MM.1S (cell line): ENCODE data around the gene JAK3.

ENCODE experiments used
- DNase-seq: peaks from one replicate; pipeline ENCODE4 v3.0.0-alpha.2; 2015
- H2AFZ ChIP-seq: fragments of 300-600 bp; sonication (generic); 2 replicates; pipeline ENCODE4 v1.6.0; 2016; ENCODE audit warnings: antibody characterized with exemption, low read length
- H3F3A ChIP-seq: fragments of 300-600 bp; sonication (generic); 2 replicates; pipeline ENCODE4 v1.6.1; 2016; ENCODE audit warnings: mild to moderate bottlenecking, antibody characterized with exemption, low read length, moderate library complexity, mixed read lengths; ENCODE audit not compliant: insufficient read depth
- H3K27ac ChIP-seq: fragments of 300-600 bp; sonication (generic); 2 replicates; pipeline ENCODE4 v1.5.1; 2016; ENCODE audit warnings: mild to moderate bottlenecking, low read length
- H3K27me3 ChIP-seq: fragments of 300-600 bp; sonication (generic); replicated peaks from 2 replicates; pipeline ENCODE4 v1.6.0; 2016; ENCODE audit warnings: low read length; ENCODE audit not compliant: insufficient read depth
- H3K36me3 ChIP-seq: fragments of 300-600 bp; sonication (generic); replicated peaks from 2 replicates; pipeline ENCODE4 v1.6.1; 2016; ENCODE audit warnings: mild to moderate bottlenecking, low read length, mixed read lengths; ENCODE audit not compliant: insufficient read depth
- H3K4me1 ChIP-seq: fragments of 300-600 bp; sonication (generic); 2 replicates; pipeline ENCODE4 v1.6.1; 2016; ENCODE audit warnings: low read length, mixed read lengths
- H3K4me2 ChIP-seq: fragments of 300-600 bp; sonication (generic); 2 replicates; pipeline ENCODE4 v1.6.0; 2016; ENCODE audit warnings: low read depth, low read length
- H3K4me3 ChIP-seq: fragments of 300-600 bp; sonication (generic); 2 replicates; pipeline ENCODE4 v1.5.1; 2016; ENCODE audit warnings: low read length, mixed read lengths
- H3K79me2 ChIP-seq: fragments of 300-600 bp; sonication (generic); 2 replicates; pipeline ENCODE4 v1.6.1; 2016; ENCODE audit warnings: mixed run types, low read length, mixed read lengths
- H3K9ac ChIP-seq: fragments of 300-600 bp; sonication (generic); 2 replicates; pipeline ENCODE4 v1.6.1; 2016; ENCODE audit warnings: low read length, mixed read lengths
- H3K9me2 ChIP-seq: fragments of 300-600 bp; sonication (generic); replicated peaks from 2 replicates; pipeline ENCODE4 v1.6.1; 2016; ENCODE audit warnings: mild to moderate bottlenecking, low read length, mixed read lengths; ENCODE audit not compliant: insufficient read depth
- H3K9me3 ChIP-seq: fragments of 300-600 bp; sonication (generic); replicated peaks from 2 replicates; pipeline ENCODE4 v1.6.1; 2016; ENCODE audit warnings: mild to moderate bottlenecking, low read length, mixed read lengths; ENCODE audit not compliant: insufficient read depth
- H4K20me1 ChIP-seq: fragments of 300-600 bp; sonication (generic); 2 replicates; pipeline ENCODE4 v1.6.1; 2016; ENCODE audit warnings: mild to moderate bottlenecking, low read length, moderate library complexity, mixed read lengths; ENCODE audit not compliant: insufficient read depth
- EZH2 ChIP-seq: fragments of 300-600 bp; sonication (generic); optimal IDR thresholded peaks from 2 replicates; pipeline ENCODE3; 2017; ENCODE audit warnings: low read depth, mild to moderate bottlenecking, antibody characterized with exemption, low read length, mixed read lengths
- EZH2phosphoT487 ChIP-seq: fragments of 300-600 bp; sonication (generic); IDR thresholded peaks from 2 replicates; pipeline ENCODE4 v1.6.1; 2018; ENCODE audit warnings: antibody characterized with exemption, low read length
- TF ChIP-seq, protein P1 (sequence below): fragments of 300-600 bp; sonication (generic); IDR thresholded peaks from 2 replicates; pipeline ENCODE4 v1.5.1; 2016; ENCODE audit warnings: antibody characterized with exemption, low read length, mixed read lengths

JAK3 gene

GRCh38 chr19:17821190-17821589 is 26.6 kb downstream of the JAK3 start, which contains the start of gene INSL3:
Gene INSL3 (minus strand): TSS chr19:17821519. CDS start chr19:17821506, 13 bp downstream.
- H3K79me2 ChIP-seq, result no peaks in the 10 kb centered on the region
- no peak within 1 kb of the TSS for H3K27ac ChIP-seq
- H3K27me3 ChIP-seq, result peaks cover 5% of the 10 kb centered on the region; the same call in 1 of the 2 replicates
- TF ChIP-seq, protein P1, sequence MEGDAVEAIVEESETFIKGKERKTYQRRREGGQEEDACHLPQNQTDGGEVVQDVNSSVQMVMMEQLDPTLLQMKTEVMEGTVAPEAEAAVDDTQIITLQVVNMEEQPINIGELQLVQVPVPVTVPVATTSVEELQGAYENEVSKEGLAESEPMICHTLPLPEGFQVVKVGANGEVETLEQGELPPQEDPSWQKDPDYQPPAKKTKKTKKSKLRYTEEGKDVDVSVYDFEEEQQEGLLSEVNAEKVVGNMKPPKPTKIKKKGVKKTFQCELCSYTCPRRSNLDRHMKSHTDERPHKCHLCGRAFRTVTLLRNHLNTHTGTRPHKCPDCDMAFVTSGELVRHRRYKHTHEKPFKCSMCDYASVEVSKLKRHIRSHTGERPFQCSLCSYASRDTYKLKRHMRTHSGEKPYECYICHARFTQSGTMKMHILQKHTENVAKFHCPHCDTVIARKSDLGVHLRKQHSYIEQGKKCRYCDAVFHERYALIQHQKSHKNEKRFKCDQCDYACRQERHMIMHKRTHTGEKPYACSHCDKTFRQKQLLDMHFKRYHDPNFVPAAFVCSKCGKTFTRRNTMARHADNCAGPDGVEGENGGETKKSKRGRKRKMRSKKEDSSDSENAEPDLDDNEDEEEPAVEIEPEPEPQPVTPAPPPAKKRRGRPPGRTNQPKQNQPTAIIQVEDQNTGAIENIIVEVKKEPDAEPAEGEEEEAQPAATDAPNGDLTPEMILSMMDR, result no peak
- no peak for TF ChIP-seq EZH2phosphoT487
- TF ChIP-seq EZH2, result no peak
- H4K20me1 ChIP-seq, result no peaks in the 10 kb centered on the region
- DNase-seq, result no peak
- no peak within 1 kb of the TSS for H3K4me2 ChIP-seq
- no peak within 1 kb of the TSS for H3K9ac ChIP-seq
- no peak within 1 kb of the TSS for H3K4me3 ChIP-seq
- H2AFZ ChIP-seq, result no peak within 1 kb of the TSS
- no peaks in the 10 kb centered on the region for H3K9me2 ChIP-seq
- H3K4me1 ChIP-seq, result no peaks in the 10 kb centered on the region
- no peaks in the 10 kb centered on the region for H3K36me3 ChIP-seq
- H3K9me3 ChIP-seq, result no peaks in the 10 kb centered on the region
- H3F3A ChIP-seq, result no peaks in the 10 kb centered on the region

GRCh38 chr19:17817668-17818363 is 30.0 kb downstream of the JAK3 start:
- H3K4me2 ChIP-seq, result no peak overlapping the region
- no peaks in the 10 kb centered on the region for H4K20me1 ChIP-seq
- no peak overlapping the region for H3K4me3 ChIP-seq
- no peaks in the 10 kb centered on the region for H3F3A ChIP-seq
- H3K27me3 ChIP-seq, result peaks cover 16% of the 10 kb centered on the region
- H3K9ac ChIP-seq, result no peak overlapping the region
- no peaks in the 10 kb centered on the region for H3K9me3 ChIP-seq
- H3K27ac ChIP-seq, result no peak overlapping the region
- no peaks in the 10 kb centered on the region for H3K79me2 ChIP-seq
- no peaks in the 10 kb centered on the region for H3K9me2 ChIP-seq
- H3K36me3 ChIP-seq, result no peaks in the 10 kb centered on the region
- H3K4me1 ChIP-seq, result no peaks in the 10 kb centered on the region
- DNase-seq, result no peak
- H2AFZ ChIP-seq, result no peak overlapping the region
- TF ChIP-seq EZH2, result no peak
- TF ChIP-seq EZH2phosphoT487, result no peak
- TF ChIP-seq, protein P1, result no peak

DNA sequence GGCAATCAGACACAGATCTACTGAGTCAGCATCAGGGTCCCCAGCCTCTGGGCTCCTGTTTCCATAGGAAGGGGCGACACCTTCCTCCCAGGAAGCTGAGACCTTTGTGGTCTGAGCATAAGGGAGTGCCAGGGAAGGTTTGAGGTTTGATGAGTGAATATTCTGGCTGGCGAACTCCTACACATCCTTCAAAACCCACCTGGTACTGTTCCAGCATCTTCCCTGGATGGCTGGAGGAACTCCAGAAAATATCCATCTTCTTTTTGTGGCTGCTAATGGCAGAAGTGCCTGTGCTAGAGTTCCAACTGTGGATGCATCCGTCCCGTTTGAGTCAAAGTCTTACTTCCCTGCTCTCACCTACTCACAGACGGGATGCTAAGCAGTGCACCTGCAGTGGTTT is 35.7 kb downstream of the JAK3 start:
- no peaks in the 10 kb centered on the region for H4K20me1 ChIP-seq
- no peak overlapping the region for H3K9ac ChIP-seq
- no peaks in the 10 kb centered on the region for H3F3A ChIP-seq
- H3K9me3 ChIP-seq, result no peaks in the 10 kb centered on the region
- no peaks in the 10 kb centered on the region for H3K4me1 ChIP-seq
- no peak overlapping the region for H3K4me3 ChIP-seq
- DNase-seq, result no peak
- TF ChIP-seq, protein P1, result no peak
- TF ChIP-seq EZH2 (no peak), EZH2phosphoT487 (no peak)
- H3K79me2 ChIP-seq, result no peaks in the 10 kb centered on the region
- peaks cover 61% of the 10 kb centered on the region for H3K27me3 ChIP-seq
- no peak overlapping the region for H3K4me2 ChIP-seq
- H2AFZ ChIP-seq, result no peak overlapping the region
- no peaks in the 10 kb centered on the region for H3K36me3 ChIP-seq
- no peaks in the 10 kb centered on the region for H3K9me2 ChIP-seq
- no peak overlapping the region for H3K27ac ChIP-seq
